Stimulated activated CD4-positive, alpha-beta T cell treated with anti-CD3 and anti-CD28 coated beads, TNF-alpha, amount 100 ng/mL, for 24 hours (primary cell): ENCODE measurements around the gene PIGP.
"Not testable (repeated sequence)": the region's sequence is repeated elsewhere in the genome, so short reads cannot be mapped to it uniquely, and the experiment has no call there.

Experiments
- DNase-seq, 3 experiments: peaks; one replicate each; pipeline ENCODE4 v3.0.0-alpha.2; 2020; ENCODE audit warnings: low read depth in 3 of 3

Gene PIGP

GRCh38 chr21:37044643-37045042 is 28.2 kb downstream of the PIGP start:
- no peak for DNase-seq

DNA sequence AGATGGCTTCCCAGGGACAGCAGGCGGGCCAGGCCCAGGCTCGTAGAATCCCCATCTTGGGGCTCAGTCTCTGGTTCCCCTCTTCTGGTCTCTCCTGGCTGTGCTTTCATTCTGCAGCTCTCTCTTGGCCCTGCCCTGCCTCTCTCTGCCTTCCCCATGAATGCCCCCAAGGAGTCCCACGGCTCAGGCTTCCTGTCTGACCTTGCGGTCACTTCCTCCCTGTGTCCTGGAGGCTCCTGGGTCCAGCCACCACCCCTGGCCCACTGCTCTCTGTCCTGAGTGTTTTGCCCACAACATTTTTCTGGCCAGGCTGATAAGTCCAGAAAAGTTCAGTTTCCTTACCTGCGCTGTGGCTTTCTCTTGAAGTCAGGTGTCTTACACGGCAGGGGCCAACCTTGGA is 29.1 kb downstream of the PIGP start:
- no peak for DNase-seq

- DNase-seq, result no peak
Observed at GRCh38 chr21:37041706-37042271, 31.1 kb downstream of the PIGP start.

GRCh38 chr21:37040212-37040611 is 32.7 kb downstream of the PIGP start:
- DNase-seq, result no peak

DNA sequence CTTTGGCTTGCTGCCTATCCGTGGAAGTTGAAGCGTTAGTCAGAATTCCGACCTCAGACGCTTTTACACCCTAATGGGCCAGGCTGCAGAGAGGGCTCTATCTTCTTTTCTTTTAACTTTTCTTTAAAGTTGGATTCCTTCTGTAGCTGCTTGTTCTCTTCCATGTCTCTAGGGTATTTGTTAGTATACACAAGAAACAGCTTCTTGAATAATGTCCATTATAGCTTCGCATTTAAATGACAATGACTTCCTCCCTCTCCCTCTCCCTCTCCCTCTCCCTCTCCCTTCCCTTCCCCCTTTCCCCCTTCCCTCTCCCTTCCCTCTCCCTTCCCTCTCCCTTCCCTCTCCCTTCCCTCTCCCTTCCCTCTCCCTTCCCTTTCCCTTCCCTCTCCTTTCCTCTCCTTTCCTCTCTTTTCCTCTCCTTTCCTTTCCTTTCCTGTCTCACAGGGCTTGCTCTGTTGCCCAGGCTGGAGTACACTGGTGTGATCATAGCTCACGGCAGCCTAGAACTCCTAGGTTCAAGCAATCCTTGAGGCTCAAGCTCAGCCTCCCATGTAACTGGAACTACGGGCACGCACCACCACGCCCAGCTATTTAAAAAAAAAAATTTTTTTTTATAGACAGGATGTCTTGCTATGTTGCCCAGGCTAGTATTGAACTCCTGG is 33.3 kb downstream of the PIGP start:
- no peak for DNase-seq

- DNase-seq, result no peak
Observed at GRCh38 chr21:37036177-37036576, 36.7 kb downstream of the PIGP start.

GRCh38 chr21:37034394-37034793 is 38.5 kb downstream of the PIGP start:
- not testable (repeated sequence) for DNase-seq

DNA sequence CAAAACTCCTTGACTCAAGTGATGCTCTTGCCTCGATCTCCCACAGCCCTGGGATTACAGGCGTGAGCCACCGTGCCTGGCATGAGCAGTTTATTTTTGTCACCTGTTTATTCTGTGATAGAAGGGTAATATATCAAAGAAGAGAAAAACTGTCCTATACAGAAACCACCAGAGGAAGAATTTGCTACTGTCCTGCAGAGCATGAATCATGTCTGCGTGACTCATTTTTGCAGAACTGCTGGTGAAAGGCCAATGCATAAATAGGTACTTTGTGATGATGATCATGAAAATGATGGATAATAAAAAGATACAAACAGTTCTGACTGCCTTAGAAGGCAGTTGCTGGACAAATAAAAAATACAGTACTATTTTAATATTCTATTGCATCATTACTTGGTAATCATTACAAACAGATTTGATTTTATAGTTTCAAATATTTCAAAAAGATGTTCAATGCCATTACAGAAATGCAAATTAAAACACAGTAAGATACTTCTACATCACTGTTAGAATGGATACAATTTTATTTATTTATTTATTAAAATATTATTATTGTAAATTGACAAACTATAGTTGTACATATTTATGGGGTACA is 39.9 kb downstream of the PIGP start:
- DNase-seq, result no peak

GRCh38 chr21:37032293-37032692 is 40.6 kb downstream of the PIGP start:
- no peak for DNase-seq

DNA sequence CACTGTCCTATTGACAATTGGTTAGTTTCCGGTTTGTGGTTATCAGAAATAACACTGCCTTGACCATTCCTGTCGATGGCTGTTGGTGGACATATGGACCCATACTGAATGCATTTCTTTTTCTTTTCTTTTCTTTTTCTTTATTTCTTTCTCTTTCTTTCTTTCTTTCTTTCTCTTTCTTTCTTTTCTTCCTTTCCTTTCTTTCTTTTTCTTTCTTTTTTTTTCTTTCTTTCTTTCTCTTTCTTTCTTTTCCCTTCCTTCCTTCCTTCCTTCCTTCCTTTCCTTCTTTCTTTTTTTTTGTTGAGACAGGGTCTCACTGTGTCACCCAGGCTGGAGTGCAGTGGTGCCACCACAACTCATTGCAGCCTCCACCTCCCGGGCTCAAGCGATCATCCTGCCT is 42.0 kb downstream of the PIGP start:
- DNase-seq, result no peak

- no peak for DNase-seq
Observed at GRCh38 chr21:37028570-37028969, 44.3 kb downstream of the PIGP start.

GRCh38 chr21:37026499-37026898 is 46.4 kb downstream of the PIGP start:
- DNase-seq, result no peak

GRCh38 chr21:37017951-37018679 is 54.8 kb downstream of the PIGP start:
- DNase-seq, result no peak
